Thyroid gland (tissue), 4 donors: ENCODE data around the gene MAST4. TPM values are rescaled to one million over a fixed set of nuclear protein-coding genes. Genes with fewer than 3 reads are reported as not detected.

Experiments used
- DNase-seq, 2 donors: peaks; one replicate each; pipeline ENCODE4 v3.0.0-alpha.2; 2019
- H3K27ac ChIP-seq, 3 donors: fragments of 200-600 bp; sonication (generic); 1 replicate in 2 of 3; 2 replicates in 1 of 3; pipeline ENCODE4 v1.5.1; 2016 to 2019; ENCODE audit warnings: mild to moderate bottlenecking in 1 of 3, moderate library complexity in 1 of 3
- H3K27me3 ChIP-seq: fragments of 200-600 bp; sonication (generic); one replicate; pipeline ENCODE4 v1.5.1; 2019
- H3K36me3 ChIP-seq, 2 donors: fragments of 200-600 bp; sonication (generic); one replicate each; pipeline ENCODE4 v1.5.1; 2016 to 2019
- H3K4me1 ChIP-seq, 2 donors: fragments of 200-600 bp; sonication (generic); one replicate each; pipeline ENCODE4 v1.5.1; 2017 to 2019
- H3K4me3 ChIP-seq, 3 donors: fragments of 200-600 bp; sonication (generic); replicated peaks in 1 of 3; 1 replicate in 2 of 3; 2 replicates in 1 of 3; pipeline ENCODE4 v1.5.1; 2016; ENCODE audit warnings: mild to moderate bottlenecking in 1 of 3
- H3K9me3 ChIP-seq: fragments of 200-600 bp; sonication (generic); one replicate; pipeline ENCODE4 v1.5.1; 2017
- POLR2A ChIP-seq, 2 donors: fragments of 450-650 bp; IDR thresholded peaks; one replicate each; pipeline ENCODE4 v1.6.1; 2017; ENCODE audit warnings: antibody characterized with exemption in 2 of 2, mild to moderate bottlenecking in 2 of 2, moderate library complexity in 1 of 2
- WGBS, 2 donors: methylation state at CpG; one replicate each; pipeline ENCODE4 v1.1.5; 2017; 5-methylcytosine and 5-hydroxymethylcytosine counted together
- intact Hi-C: fragments of 100-400 bp; cut with DNase I; formaldehyde crosslinking; loops from one replicate; pipeline ENCODE4 v1.15.1; 2023
- total RNA-seq, 4 donors: library from RNA; depleted of rRNA; stranded (reverse); fragments of >200 nt; gene quantifications; one replicate each; pipeline ENCODE4 v1.2.3, GENCODE V29; 2016
- TF ChIP-seq, protein P1 (sequence below), 6 experiments: fragments of 200-600 bp in 3 of 6; fragments of 450-650 bp in 3 of 6; sonication (generic) in 3 of 6; IDR thresholded peaks; one replicate each; pipeline ENCODE4 v1.5.1; 2016 to 2019; ENCODE audit warnings: antibody characterized with exemption in 6 of 6, mild to moderate bottlenecking in 2 of 6, inconsistent platforms in 1 of 6, moderate library complexity in 1 of 6

The MAST4 gene
- total RNA-seq, 4 donors from 2014 or later, result 20.2 to 38.3 (median 24.4) TPM

DNA sequence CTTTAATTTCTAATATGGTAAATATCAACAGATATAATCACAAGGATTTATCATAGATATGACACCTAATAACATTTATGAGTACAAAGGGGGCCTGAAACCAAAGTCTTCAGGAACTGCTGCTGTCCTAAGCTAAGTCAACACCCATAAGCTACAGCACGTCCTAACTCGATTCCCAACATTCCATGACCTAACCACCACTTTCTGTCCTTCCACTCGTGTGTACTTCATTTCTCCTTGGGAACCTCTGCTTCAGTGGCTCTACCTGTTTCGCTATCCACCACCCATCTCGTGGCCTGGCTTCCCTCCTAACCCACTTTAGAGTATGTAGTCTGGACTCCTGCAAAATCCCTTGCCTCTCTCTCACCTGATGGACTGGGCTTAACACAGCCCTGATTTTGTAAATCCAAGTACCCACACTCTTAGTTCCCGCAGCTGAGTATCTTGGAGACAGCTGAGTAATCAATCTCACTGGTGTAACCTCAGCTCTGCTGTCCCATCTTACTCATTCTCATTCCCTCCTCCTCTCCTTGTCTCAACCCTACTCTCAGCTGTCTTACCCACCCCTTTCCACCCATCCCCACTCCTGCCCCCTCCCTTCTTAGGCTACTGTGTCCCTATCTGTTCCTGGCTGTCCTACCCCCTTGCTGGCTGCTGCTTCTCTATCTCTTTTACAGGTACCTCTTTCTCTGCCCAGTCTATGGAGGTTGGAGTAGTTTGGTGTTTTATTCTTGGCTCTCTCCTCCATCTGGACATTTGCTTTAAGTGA, 101.8 kb downstream of the MAST4 start:
- no peak overlapping the region for H3K27ac ChIP-seq
- intact Hi-C loops, result no loop called here
- no peak overlapping the region for H3K4me3 ChIP-seq
- WGBS, 2 donors, result 86 to 89% methylated on average over 6 of the region's 6 CpGs
- no peaks in the 10 kb centered on the region for H3K9me3 ChIP-seq
- H3K27me3 ChIP-seq, result no peaks in the 10 kb centered on the region
- no peaks in the 10 kb centered on the region for H3K36me3 ChIP-seq
- TF ChIP-seq, protein P1, sequence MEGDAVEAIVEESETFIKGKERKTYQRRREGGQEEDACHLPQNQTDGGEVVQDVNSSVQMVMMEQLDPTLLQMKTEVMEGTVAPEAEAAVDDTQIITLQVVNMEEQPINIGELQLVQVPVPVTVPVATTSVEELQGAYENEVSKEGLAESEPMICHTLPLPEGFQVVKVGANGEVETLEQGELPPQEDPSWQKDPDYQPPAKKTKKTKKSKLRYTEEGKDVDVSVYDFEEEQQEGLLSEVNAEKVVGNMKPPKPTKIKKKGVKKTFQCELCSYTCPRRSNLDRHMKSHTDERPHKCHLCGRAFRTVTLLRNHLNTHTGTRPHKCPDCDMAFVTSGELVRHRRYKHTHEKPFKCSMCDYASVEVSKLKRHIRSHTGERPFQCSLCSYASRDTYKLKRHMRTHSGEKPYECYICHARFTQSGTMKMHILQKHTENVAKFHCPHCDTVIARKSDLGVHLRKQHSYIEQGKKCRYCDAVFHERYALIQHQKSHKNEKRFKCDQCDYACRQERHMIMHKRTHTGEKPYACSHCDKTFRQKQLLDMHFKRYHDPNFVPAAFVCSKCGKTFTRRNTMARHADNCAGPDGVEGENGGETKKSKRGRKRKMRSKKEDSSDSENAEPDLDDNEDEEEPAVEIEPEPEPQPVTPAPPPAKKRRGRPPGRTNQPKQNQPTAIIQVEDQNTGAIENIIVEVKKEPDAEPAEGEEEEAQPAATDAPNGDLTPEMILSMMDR (IDR thresholded peaks at IDR 0.05), result no peak
- TF ChIP-seq POLR2A (IDR thresholded peaks at IDR 0.05), result no peak
- no peaks in the 10 kb centered on the region for H3K4me1 ChIP-seq
- DNase-seq, result no peak

GRCh38 chr5:66701244-66701643, 105.1 kb downstream of the MAST4 start:
- WGBS, 2 donors, result 87 to 91% methylated on average over 1 of the region's 1 CpG
- Histone ChIP-seq H3K27me3 (no peaks in the 10 kb centered on the region), H3K4me1 (no peaks in the 10 kb centered on the region), H3K9me3 (no peaks in the 10 kb centered on the region), H3K4me3 (no peak overlapping the region), H3K27ac (no peak overlapping the region), H3K36me3 (no peaks in the 10 kb centered on the region)
- intact Hi-C loops, result no loop called here
- no peak for DNase-seq
- TF ChIP-seq, protein P1 (IDR thresholded peaks at IDR 0.05), result no peak
- TF ChIP-seq POLR2A (IDR thresholded peaks at IDR 0.05), result no peak

- no peak for TF ChIP-seq POLR2A (IDR thresholded peaks at IDR 0.05)
- TF ChIP-seq, protein P1 (IDR thresholded peaks at IDR 0.05), result no peak
- Histone ChIP-seq H3K36me3 (no peaks in the 10 kb centered on the region), H3K27me3 (no peaks in the 10 kb centered on the region), H3K4me3 (no peak overlapping the region), H3K9me3 (no peaks in the 10 kb centered on the region), H3K27ac (no peak overlapping the region), H3K4me1 (no peaks in the 10 kb centered on the region)
- intact Hi-C loops, result no loop called here
- DNase-seq, result no peak
- WGBS, 2 donors, result 74 to 93% methylated on average over 3 of the region's 3 CpGs
These were observed 106.2 kb downstream of the MAST4 start for GRCh38 chr5:66702426-66702825.

DNA sequence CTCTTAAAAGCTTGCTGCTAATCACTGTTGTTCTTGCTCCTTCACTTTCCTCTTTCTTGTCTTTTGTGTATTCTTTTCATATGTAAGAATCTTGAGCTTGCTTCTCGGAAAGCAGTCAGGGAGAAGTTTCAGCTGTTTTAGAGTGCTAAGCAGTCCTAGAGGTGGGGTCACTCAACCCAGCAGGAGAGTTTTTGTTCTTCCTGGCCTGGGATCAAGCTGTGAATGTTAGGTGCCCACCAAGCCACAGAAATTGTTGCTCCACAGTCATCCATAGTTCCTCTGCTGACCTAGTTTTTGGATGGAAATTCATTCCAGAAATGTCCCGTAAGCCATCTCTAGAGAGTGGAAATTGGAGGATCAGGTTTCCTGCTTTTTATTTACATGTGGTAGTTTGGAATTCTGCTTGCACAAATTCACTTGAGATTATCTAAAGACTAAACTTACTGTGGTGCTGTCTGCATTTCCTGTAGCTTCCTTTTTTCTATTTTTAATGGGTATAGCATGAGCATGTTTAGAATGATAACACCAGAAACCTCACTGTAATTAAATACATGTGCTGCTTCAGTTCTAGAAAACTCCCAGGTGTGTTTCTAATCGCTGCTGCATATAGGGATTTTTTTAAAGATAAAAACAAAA, 108.7 kb downstream of the MAST4 start:
- TF ChIP-seq POLR2A (IDR thresholded peaks at IDR 0.05), result no peak
- TF ChIP-seq, protein P1 (IDR thresholded peaks at IDR 0.05), result no peak
- H3K27ac ChIP-seq, result no peak overlapping the region
- intact Hi-C loops, result no loop called here
- H3K27me3 ChIP-seq, result no peaks in the 10 kb centered on the region
- H3K9me3 ChIP-seq, result no peaks in the 10 kb centered on the region
- 42 to 49% methylated on average over 3 of the region's 3 CpGs for WGBS, 2 donors
- no peak for DNase-seq
- H3K4me3 ChIP-seq, result no peak overlapping the region
- no peaks in the 10 kb centered on the region for H3K36me3 ChIP-seq
- no peaks in the 10 kb centered on the region for H3K4me1 ChIP-seq

- Histone ChIP-seq H3K9me3 (no peaks in the 10 kb centered on the region), H3K27ac (no peak overlapping the region), H3K4me1 (no peaks in the 10 kb centered on the region), H3K36me3 (no peaks in the 10 kb centered on the region), H3K4me3 (no peak overlapping the region), H3K27me3 (no peaks in the 10 kb centered on the region)
- 50 to 56% methylated on average over 1 of the region's 1 CpG for WGBS, 2 donors
- intact Hi-C loops, result no loop called here
- TF ChIP-seq, protein P1 (IDR thresholded peaks at IDR 0.05), result no peak
- TF ChIP-seq POLR2A (IDR thresholded peaks at IDR 0.05), result no peak
- no peak for DNase-seq
These were observed 112.2 kb downstream of the MAST4 start for GRCh38 chr5:66708368-66708767.
